DOHH2 (cell line): Measurements from ENCODE around the gene COL12A1.

Experiments used
- EZH2phosphoT487 ChIP-seq: fragments of 200-600 bp; sonication (generic); IDR thresholded peaks from 2 replicates; pipeline ENCODE4 v1.6.1; 2017; ENCODE audit warnings: borderline replicate concordance, mild to moderate bottlenecking, antibody characterized with exemption, low read length, moderate library complexity, mixed read lengths
- TF ChIP-seq, protein P1 (sequence below): fragments of 200-600 bp; sonication (generic); IDR thresholded peaks from one replicate; pipeline ENCODE4 v1.5.1; 2014; ENCODE audit warnings: antibody characterized with exemption, mild to moderate bottlenecking, low read depth, low read length; ENCODE audit not compliant: poor library complexity, severe bottlenecking

DNA sequence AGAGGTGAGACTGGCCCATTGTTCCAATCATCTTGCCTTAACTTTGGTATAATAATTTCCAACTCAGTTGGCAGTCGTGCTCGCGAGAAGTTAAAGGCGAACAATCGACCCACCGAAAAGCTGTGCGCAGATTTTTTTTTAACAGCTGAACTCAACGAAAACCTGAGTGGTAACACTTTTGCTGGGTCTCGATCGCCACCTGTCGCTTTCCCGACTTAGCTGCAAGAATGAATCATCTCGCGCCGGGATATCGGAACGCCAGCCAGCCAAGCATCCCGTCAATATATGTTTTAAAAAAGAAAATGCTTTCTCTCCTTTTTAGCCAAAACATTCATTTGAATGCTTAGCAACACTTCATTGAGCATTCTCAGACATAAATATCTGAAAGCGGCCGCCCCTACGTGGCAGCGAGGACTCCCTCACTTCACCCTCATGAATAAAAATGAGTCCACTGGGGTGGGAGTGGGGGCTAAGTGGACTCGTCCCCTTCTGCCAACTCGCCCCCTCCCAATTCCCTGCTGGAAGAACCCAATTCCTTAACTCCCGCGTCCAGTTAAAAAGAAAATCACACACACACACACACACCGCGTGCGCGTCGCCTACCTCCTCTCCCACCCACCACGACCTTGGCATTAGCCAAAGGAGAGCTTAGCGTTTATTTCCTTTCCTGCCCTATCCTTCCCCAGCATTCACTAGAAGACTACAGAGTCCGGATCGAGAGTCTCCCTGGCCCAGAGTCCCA is 1.5 kb downstream of the COL12A1 start:
- TF ChIP-seq, protein P1, sequence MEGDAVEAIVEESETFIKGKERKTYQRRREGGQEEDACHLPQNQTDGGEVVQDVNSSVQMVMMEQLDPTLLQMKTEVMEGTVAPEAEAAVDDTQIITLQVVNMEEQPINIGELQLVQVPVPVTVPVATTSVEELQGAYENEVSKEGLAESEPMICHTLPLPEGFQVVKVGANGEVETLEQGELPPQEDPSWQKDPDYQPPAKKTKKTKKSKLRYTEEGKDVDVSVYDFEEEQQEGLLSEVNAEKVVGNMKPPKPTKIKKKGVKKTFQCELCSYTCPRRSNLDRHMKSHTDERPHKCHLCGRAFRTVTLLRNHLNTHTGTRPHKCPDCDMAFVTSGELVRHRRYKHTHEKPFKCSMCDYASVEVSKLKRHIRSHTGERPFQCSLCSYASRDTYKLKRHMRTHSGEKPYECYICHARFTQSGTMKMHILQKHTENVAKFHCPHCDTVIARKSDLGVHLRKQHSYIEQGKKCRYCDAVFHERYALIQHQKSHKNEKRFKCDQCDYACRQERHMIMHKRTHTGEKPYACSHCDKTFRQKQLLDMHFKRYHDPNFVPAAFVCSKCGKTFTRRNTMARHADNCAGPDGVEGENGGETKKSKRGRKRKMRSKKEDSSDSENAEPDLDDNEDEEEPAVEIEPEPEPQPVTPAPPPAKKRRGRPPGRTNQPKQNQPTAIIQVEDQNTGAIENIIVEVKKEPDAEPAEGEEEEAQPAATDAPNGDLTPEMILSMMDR, result peak; percentile 42
- 0 out of 2 replicates have a peak, but pooled peaks have one; percentile 41 for TF ChIP-seq EZH2phosphoT487
